ENCODE measurements around the gene UPK3A.

Gene UPK3A

GRCh38 chr22:45268167-45268957 lies 16.4 kb upstream of the UPK3A start:
- no peak for TF ChIP-seq SIN3A (IDR thresholded peaks at IDR 0.05; ENCODE audit: borderline replicate concordance, insufficient read depth, low read length)
- TF ChIP-seq, protein P1, sequence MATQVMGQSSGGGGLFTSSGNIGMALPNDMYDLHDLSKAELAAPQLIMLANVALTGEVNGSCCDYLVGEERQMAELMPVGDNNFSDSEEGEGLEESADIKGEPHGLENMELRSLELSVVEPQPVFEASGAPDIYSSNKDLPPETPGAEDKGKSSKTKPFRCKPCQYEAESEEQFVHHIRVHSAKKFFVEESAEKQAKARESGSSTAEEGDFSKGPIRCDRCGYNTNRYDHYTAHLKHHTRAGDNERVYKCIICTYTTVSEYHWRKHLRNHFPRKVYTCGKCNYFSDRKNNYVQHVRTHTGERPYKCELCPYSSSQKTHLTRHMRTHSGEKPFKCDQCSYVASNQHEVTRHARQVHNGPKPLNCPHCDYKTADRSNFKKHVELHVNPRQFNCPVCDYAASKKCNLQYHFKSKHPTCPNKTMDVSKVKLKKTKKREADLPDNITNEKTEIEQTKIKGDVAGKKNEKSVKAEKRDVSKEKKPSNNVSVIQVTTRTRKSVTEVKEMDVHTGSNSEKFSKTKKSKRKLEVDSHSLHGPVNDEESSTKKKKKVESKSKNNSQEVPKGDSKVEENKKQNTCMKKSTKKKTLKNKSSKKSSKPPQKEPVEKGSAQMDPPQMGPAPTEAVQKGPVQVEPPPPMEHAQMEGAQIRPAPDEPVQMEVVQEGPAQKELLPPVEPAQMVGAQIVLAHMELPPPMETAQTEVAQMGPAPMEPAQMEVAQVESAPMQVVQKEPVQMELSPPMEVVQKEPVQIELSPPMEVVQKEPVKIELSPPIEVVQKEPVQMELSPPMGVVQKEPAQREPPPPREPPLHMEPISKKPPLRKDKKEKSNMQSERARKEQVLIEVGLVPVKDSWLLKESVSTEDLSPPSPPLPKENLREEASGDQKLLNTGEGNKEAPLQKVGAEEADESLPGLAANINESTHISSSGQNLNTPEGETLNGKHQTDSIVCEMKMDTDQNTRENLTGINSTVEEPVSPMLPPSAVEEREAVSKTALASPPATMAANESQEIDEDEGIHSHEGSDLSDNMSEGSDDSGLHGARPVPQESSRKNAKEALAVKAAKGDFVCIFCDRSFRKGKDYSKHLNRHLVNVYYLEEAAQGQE (IDR thresholded peaks at IDR 0.05; ENCODE audit: insufficient read depth in 1 of 2, low read depth in 2 of 2, low read length in 2 of 2), result no peak
- no peak for TF ChIP-seq POLR2AphosphoS5 (IDR thresholded peaks at IDR 0.05; ENCODE audit: low read depth, low read length)
- TF ChIP-seq TAF1 (IDR thresholded peaks at IDR 0.05; ENCODE audit: borderline replicate concordance, insufficient read depth, low read length), result no peak
- no peak for TF ChIP-seq FOXP2 (optimal IDR thresholded peaks at IDR 0.05; ENCODE audit: borderline replicate concordance, extremely low read depth, extremely low read length, insufficient read depth)

- no peak for TF ChIP-seq SIN3A (IDR thresholded peaks at IDR 0.05; ENCODE audit: borderline replicate concordance, insufficient read depth, low read length)
- TF ChIP-seq, protein P1 (IDR thresholded peaks at IDR 0.05; ENCODE audit: insufficient read depth in 1 of 2, low read depth in 2 of 2, low read length in 2 of 2), result no peak
- no peak for TF ChIP-seq POLR2AphosphoS5 (IDR thresholded peaks at IDR 0.05; ENCODE audit: low read depth, low read length)
- no peak for TF ChIP-seq TAF1 (IDR thresholded peaks at IDR 0.05; ENCODE audit: borderline replicate concordance, insufficient read depth, low read length)
- TF ChIP-seq FOXP2 (optimal IDR thresholded peaks at IDR 0.05; ENCODE audit: borderline replicate concordance, extremely low read depth, extremely low read length, insufficient read depth), result peak; percentile 82
Measured at GRCh38 chr22:45268958-45269844, 15.5 kb upstream of the UPK3A start.

DNA sequence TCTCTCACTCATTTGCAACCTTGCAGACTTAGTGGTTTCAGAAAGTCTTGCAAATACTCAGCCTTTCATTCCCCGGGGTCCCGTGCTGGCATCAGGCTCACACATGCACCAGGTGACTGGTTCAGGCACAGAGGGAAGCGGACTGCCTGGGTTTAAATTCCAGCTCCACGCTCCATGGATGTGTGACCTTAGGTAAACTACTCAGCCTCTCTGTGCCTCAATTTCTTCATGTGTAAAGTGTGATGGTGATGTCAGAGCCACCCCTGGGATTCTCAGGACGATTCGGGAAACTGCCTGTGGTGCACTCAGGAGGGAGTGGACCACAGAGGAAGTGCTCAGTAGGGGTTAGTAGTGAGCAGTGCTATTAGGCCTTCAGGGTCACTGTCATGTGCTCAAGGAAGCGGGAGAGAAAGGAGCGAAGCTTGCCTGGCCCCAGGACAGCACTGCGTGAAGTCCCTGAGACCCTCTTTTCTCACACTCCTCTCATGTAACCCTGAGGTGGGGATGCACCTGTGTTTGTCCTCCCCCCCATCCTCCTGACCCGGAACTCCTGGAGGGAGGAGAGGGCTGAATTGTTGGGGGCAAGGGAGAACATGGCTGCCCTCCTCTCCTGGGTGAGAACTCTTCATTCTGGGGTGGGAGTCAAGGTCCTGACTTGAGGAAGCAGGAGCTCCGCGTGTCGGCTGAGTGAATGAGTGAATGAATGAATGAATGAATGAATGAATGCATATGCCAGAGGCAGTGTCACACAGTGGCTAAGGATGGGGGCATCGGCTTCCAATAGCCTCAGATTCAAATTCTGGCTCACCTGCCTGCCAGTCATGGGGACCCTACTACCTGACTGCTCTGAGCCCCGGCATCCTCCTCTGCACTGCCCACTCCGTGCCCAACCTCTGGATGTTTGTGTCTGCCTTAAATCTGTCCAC lies 14.4 kb upstream of the UPK3A start:
- TF ChIP-seq SIN3A (IDR thresholded peaks at IDR 0.05; ENCODE audit: borderline replicate concordance, insufficient read depth, low read length), result no peak

DNA sequence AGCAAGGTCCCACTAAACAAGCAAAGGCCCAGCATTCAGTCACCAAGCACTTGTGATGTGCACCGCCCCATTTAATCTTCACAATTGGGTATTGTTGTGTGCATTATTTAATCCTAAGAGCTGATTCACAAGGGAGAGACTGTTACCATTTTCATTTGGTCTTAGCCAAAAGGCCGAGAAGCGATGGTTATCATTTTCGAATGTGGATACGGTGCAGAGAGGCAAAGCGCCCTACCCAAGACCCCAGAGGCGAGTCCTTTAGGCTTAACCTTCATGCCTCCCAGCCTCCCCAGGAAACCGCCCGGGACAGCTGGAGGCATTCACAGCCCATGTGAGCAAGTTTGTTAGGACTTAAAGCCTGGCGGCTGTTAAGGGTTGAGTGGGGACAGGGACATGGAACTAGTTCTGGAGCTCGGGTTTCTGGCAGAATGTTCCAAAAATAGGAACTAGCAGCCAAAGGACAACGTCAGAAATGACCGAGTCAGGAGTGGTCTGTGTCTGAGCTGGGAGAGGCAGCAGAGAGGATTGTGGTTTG lies 13.0 kb upstream of the UPK3A start:
- TF ChIP-seq, protein P1 (IDR thresholded peaks at IDR 0.05; ENCODE audit: insufficient read depth in 1 of 2, low read depth in 2 of 2, low read length in 2 of 2), result no peak
- TF ChIP-seq POLR2AphosphoS5 (IDR thresholded peaks at IDR 0.05; ENCODE audit: low read depth, low read length), result no peak
- no peak for TF ChIP-seq FOXP2 (optimal IDR thresholded peaks at IDR 0.05; ENCODE audit: borderline replicate concordance, extremely low read depth, extremely low read length, insufficient read depth)
- no peak for TF ChIP-seq TAF1 (IDR thresholded peaks at IDR 0.05; ENCODE audit: borderline replicate concordance, insufficient read depth, low read length)
- TF ChIP-seq SIN3A (IDR thresholded peaks at IDR 0.05; ENCODE audit: borderline replicate concordance, insufficient read depth, low read length), result no peak

- TF ChIP-seq POLR2AphosphoS5 (IDR thresholded peaks at IDR 0.05; ENCODE audit: low read depth, low read length), result no peak
- TF ChIP-seq TAF1 (IDR thresholded peaks at IDR 0.05; ENCODE audit: borderline replicate concordance, insufficient read depth, low read length), result no peak
- TF ChIP-seq, protein P1 (IDR thresholded peaks at IDR 0.05; ENCODE audit: insufficient read depth in 1 of 2, low read depth in 2 of 2, low read length in 2 of 2), result no peak
- no peak for TF ChIP-seq FOXP2 (optimal IDR thresholded peaks at IDR 0.05; ENCODE audit: borderline replicate concordance, extremely low read depth, extremely low read length, insufficient read depth)
- no peak for TF ChIP-seq SIN3A (IDR thresholded peaks at IDR 0.05; ENCODE audit: borderline replicate concordance, insufficient read depth, low read length)
Measured at GRCh38 chr22:45272498-45272897, 12.3 kb upstream of the UPK3A start.

Data from PFSK-1 (cell line).